GM12878 (cell line): ENCODE measurements around the gene BPIFA1. TPM values are rescaled to one million over a fixed set of nuclear protein-coding genes. Genes with fewer than 3 reads are reported as not detected.

Source experiments
- ATAC-seq: fragments of 200-7000 bp; cut with Tn5 transposase; 3 replicates; pipeline ENCODE4 v1.9.1; 2020; ENCODE audit warnings: mild to moderate bottlenecking, moderate library complexity
- BruUV-seq: library from RNA; stranded (reverse); fragments of 400-500 nt; replicated peaks from 2 replicates; lab custom pipeline; 2021; lab: Mats Ljungman, UMichigan
- CTCF ChIA-PET: fragments of 300-600 bp; sonication (Branson Sonifier 250); formaldehyde crosslinking; extraction: SDS; loops from one replicate; lab custom pipeline; 2021; ENCODE audit warnings: inconsistent platforms; lab: Yijun Ruan, JAX
- POLR2A ChIA-PET: fragments of 350-600 bp; formaldehyde crosslinking; extraction: SDS; loops from one replicate; lab custom pipeline; 2021; ENCODE audit warnings: inconsistent platforms; lab: Charles Lee
- RAD21 ChIA-PET: fragments of 300-600 bp; sonication (Branson Sonifier 250); formaldehyde crosslinking; loops from one replicate; lab custom pipeline; 2023; ENCODE audit warnings: antibody characterized with exemption; ENCODE audit not compliant: unreplicated experiment; lab: Charles Lee
- SMC1A ChIA-PET: fragments of 300-600 bp; sonication (Branson Sonifier 250); formaldehyde crosslinking; loops from one replicate; lab custom pipeline; 2023; ENCODE audit not compliant: unreplicated experiment, uncharacterized antibody; lab: Charles Lee
- DNase-seq: peaks from one replicate; pipeline ENCODE4 v3.0.0-alpha.2; 2011; ENCODE audit warnings: low read depth, low spot score
- FAIRE-seq: peaks from 3 replicates; lab custom pipeline; 2011; peaks lifted over from hg19 to GRCh38; lab: Jason Lieb, UNC
- H2AFZ ChIP-seq: 2 replicates; pipeline ENCODE4 v1.6.0; 2011; ENCODE audit warnings: low read depth, low read length, control low read depth; ENCODE audit not compliant: control insufficient read depth
- H3K27ac ChIP-seq: 2 replicates; pipeline ENCODE4 v1.5.1; 2011; ENCODE audit warnings: control low read depth; ENCODE audit not compliant: control insufficient read depth, insufficient read depth
- H3K27me3 ChIP-seq, 2 experiments: replicated peaks in 1 of 2; 2 replicates each; pipeline versions ENCODE4 v1.6.0 to v1.6.1; 2011; ENCODE audit warnings: low read length in 1 of 2; ENCODE audit not compliant: control insufficient read depth in 2 of 2, insufficient read depth in 2 of 2
- H3K36me3 ChIP-seq, 2 experiments: 2 replicates each; pipeline ENCODE4 v1.5.1; 2011; ENCODE audit warnings: low read length in 1 of 2; ENCODE audit not compliant: control insufficient read depth in 2 of 2, insufficient read depth in 2 of 2
- H3K4me1 ChIP-seq: 2 replicates; pipeline ENCODE4 v1.6.1; 2011; ENCODE audit warnings: mild to moderate bottlenecking, low read length, moderate library complexity, mixed read lengths; ENCODE audit not compliant: control insufficient read depth, insufficient read depth
- H3K4me2 ChIP-seq: 2 replicates; pipeline ENCODE4 v1.6.0; 2011; ENCODE audit warnings: control low read depth; ENCODE audit not compliant: control insufficient read depth, insufficient read depth
- H3K4me3 ChIP-seq: fragments of 200-600 bp; sonication (generic); 2 replicates; pipeline ENCODE4 v1.5.1; 2016
- H3K79me2 ChIP-seq: 2 replicates; pipeline ENCODE4 v1.6.0; 2011; ENCODE audit warnings: low read length; ENCODE audit not compliant: control insufficient read depth, insufficient read depth
- H3K9ac ChIP-seq: 2 replicates; pipeline ENCODE4 v1.8.0; 2011; ENCODE audit warnings: low read length, control low read depth, mixed read lengths; ENCODE audit not compliant: control insufficient read depth, insufficient read depth
- H3K9me3 ChIP-seq: replicated peaks from 3 replicates; pipeline ENCODE4 v1.5.1; 2011; ENCODE audit warnings: mild to moderate bottlenecking, low read length; ENCODE audit not compliant: control insufficient read depth, insufficient read depth
- H4K20me1 ChIP-seq: 2 replicates; pipeline ENCODE4 v1.6.0; 2011; ENCODE audit not compliant: control insufficient read depth, insufficient read depth
- BCL3 ChIP-seq: IDR thresholded peaks from 2 replicates; pipeline ENCODE4 v1.6.1; 2011; ENCODE audit warnings: borderline replicate concordance, low read depth, mild to moderate bottlenecking, moderate library complexity, low read length; ENCODE audit not compliant: insufficient read depth, poor library complexity, severe bottlenecking
- CUX1 ChIP-seq: IDR thresholded peaks from 2 replicates; pipeline ENCODE4 v1.6.1; 2012; ENCODE audit warnings: improper control_type of control experiment, low read depth, low read length; ENCODE audit not compliant: insufficient replicate concordance
- NR2F1 ChIP-seq: fragments of 450-650 bp; conservative IDR thresholded peaks from 2 replicates; pipeline ENCODE4 v1.6.1; 2017; ENCODE audit warnings: mild to moderate bottlenecking
- WRNIP1 ChIP-seq: IDR thresholded peaks from 2 replicates; pipeline ENCODE4 v1.6.1; 2011; ENCODE audit warnings: low read depth, low read length, improper control_type of control experiment, borderline replicate concordance
- WGBS: methylation state at CpG from one replicate; pipeline ENCODE4 v1.1.6; 2016; ENCODE audit warnings: low lambda C conversion rate; ENCODE audit not compliant: insufficient replicate concordance, insufficient coverage; ENCODE audit errors: missing lambda C conversion rate; 5-methylcytosine and 5-hydroxymethylcytosine counted together
- in situ Hi-C: fragments of 300-500 bp; cut with MboI; formaldehyde crosslinking; loops from 9 replicates; pipeline ENCODE4 v1.14.3; 2018; ENCODE audit warnings: mixed read lengths
- intact Hi-C: fragments of 100-400 bp; cut with micrococcal nuclease; formaldehyde crosslinking; loops from one replicate; pipeline ENCODE4 v1.14.2; 2022; ENCODE audit not compliant: unreplicated experiment
- polyA plus RNA-seq, 11 experiments: library from polyadenylated mRNA; depleted of rRNA in 4 of 11; unstranded in 6 of 11; stranded (reverse) in 5 of 11; fragments of >200 nt; fragmentation: Nextera tagmentation in 4 of 11; fragmentation: Illumina TruSeq in 1 of 11; extraction: Ambion mirVana in 4 of 11; extraction: Trizol in 1 of 11; gene quantifications; 1 replicate in 1 of 11; 2 replicates in 10 of 11; pipeline versions ENCODE4 v1.2.1 to v1.2.3, GENCODE V29; 2011 to 2016; ENCODE audit warnings: inconsistent platforms in 2 of 11, missing spikeins in 2 of 11, low read depth in 1 of 11
- total RNA-seq, 4 experiments: library from RNA; depleted of rRNA in 3 of 4; stranded (reverse); fragments of >200 nt in 3 of 4; fragmentation: Illumina TruSeq in 1 of 4; extraction: Trizol in 1 of 4; gene quantifications; 2 replicates each; pipeline versions ENCODE4 v1.2.1 to v1.2.3, GENCODE V29; 2013 to 2021
- TF ChIP-seq, protein P1 (sequence below): IDR thresholded peaks from 2 replicates; pipeline ENCODE4 v1.6.1; 2012; ENCODE audit warnings: low read depth, low read length, improper control_type of control experiment
- TF ChIP-seq, protein P2 (sequence below): fragments of 450-650 bp; IDR thresholded peaks from 2 replicates; pipeline ENCODE4 v1.6.1; 2016; ENCODE audit warnings: mild to moderate bottlenecking, moderate library complexity, borderline replicate concordance
- TF ChIP-seq, protein P3 (sequence below): fragments of 150-350 bp; IDR thresholded peaks from 2 replicates; pipeline ENCODE4 v1.6.1; 2016; ENCODE audit warnings: low read depth, low read length

BPIFA1 gene
- total and polyA plus RNA-seq, 10 of the 15 experiments (the other 5 are each of a cell fraction or from before 2014, with no cell fraction given), result not detected

- Histone ChIP-seq H3K4me2 (no peak overlapping the region), H3K9ac (no peak overlapping the region), H3K27me3 (peaks cover 0 to 1% of the 10 kb centered on the region in 2 experiments; a peak in 1 of 4 replicates), H4K20me1 (0 out of 2 replicates have a peak, but pooled peaks cover 4% of the 10 kb centered on the region), H3K4me3 (no peak overlapping the region), H3K4me1 (no peaks in the 10 kb centered on the region), H3K27ac (no peak overlapping the region), H2AFZ (no peak overlapping the region), H3K36me3 (no peaks in the 10 kb centered on the region), H3K79me2 (no peaks in the 10 kb centered on the region), H3K9me3 (no peaks in the 10 kb centered on the region)
- intact Hi-C loops (loop anchor here (5.0 kb wide), 3 partner anchors 48 to 308 kb away; no protein-coding TSS in a partner anchor), in situ Hi-C loops (no loop called here)
- FAIRE-seq (no peak), ATAC-seq (no peak), DNase-seq (no peak)
- WGBS, result 0% methylated on average over 1 of the region's 1 CpG
- ChIA-PET POLR2A (no interaction called here), RAD21 (no interaction called here), CTCF (interaction anchor here (0.9 kb wide), 1 partner anchor 418 kb away, joined by 3 read pairs; no protein-coding TSS in a partner anchor), SMC1A (no interaction called here)
- no TSS peak for BruUV-seq
- no peak for TF ChIP-seq WRNIP1
- TF ChIP-seq NR2F1, result no peak
- TF ChIP-seq, protein P1, sequence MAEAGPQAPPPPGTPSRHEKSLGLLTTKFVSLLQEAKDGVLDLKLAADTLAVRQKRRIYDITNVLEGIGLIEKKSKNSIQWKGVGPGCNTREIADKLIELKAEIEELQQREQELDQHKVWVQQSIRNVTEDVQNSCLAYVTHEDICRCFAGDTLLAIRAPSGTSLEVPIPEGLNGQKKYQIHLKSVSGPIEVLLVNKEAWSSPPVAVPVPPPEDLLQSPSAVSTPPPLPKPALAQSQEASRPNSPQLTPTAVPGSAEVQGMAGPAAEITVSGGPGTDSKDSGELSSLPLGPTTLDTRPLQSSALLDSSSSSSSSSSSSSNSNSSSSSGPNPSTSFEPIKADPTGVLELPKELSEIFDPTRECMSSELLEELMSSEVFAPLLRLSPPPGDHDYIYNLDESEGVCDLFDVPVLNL, result no peak
- TF ChIP-seq, protein P2, sequence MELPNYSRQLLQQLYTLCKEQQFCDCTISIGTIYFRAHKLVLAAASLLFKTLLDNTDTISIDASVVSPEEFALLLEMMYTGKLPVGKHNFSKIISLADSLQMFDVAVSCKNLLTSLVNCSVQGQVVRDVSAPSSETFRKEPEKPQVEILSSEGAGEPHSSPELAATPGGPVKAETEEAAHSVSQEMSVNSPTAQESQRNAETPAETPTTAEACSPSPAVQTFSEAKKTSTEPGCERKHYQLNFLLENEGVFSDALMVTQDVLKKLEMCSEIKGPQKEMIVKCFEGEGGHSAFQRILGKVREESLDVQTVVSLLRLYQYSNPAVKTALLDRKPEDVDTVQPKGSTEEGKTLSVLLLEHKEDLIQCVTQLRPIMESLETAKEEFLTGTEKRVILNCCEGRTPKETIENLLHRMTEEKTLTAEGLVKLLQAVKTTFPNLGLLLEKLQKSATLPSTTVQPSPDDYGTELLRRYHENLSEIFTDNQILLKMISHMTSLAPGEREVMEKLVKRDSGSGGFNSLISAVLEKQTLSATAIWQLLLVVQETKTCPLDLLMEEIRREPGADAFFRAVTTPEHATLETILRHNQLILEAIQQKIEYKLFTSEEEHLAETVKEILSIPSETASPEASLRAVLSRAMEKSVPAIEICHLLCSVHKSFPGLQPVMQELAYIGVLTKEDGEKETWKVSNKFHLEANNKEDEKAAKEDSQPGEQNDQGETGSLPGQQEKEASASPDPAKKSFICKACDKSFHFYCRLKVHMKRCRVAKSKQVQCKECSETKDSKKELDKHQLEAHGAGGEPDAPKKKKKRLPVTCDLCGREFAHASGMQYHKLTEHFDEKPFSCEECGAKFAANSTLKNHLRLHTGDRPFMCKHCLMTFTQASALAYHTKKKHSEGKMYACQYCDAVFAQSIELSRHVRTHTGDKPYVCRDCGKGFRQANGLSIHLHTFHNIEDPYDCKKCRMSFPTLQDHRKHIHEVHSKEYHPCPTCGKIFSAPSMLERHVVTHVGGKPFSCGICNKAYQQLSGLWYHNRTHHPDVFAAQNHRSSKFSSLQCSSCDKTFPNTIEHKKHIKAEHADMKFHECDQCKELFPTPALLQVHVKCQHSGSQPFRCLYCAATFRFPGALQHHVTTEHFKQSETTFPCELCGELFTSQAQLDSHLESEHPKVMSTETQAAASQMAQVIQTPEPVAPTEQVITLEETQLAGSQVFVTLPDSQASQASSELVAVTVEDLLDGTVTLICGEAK, result no peak
- no peak for TF ChIP-seq CUX1
- TF ChIP-seq, protein P3, sequence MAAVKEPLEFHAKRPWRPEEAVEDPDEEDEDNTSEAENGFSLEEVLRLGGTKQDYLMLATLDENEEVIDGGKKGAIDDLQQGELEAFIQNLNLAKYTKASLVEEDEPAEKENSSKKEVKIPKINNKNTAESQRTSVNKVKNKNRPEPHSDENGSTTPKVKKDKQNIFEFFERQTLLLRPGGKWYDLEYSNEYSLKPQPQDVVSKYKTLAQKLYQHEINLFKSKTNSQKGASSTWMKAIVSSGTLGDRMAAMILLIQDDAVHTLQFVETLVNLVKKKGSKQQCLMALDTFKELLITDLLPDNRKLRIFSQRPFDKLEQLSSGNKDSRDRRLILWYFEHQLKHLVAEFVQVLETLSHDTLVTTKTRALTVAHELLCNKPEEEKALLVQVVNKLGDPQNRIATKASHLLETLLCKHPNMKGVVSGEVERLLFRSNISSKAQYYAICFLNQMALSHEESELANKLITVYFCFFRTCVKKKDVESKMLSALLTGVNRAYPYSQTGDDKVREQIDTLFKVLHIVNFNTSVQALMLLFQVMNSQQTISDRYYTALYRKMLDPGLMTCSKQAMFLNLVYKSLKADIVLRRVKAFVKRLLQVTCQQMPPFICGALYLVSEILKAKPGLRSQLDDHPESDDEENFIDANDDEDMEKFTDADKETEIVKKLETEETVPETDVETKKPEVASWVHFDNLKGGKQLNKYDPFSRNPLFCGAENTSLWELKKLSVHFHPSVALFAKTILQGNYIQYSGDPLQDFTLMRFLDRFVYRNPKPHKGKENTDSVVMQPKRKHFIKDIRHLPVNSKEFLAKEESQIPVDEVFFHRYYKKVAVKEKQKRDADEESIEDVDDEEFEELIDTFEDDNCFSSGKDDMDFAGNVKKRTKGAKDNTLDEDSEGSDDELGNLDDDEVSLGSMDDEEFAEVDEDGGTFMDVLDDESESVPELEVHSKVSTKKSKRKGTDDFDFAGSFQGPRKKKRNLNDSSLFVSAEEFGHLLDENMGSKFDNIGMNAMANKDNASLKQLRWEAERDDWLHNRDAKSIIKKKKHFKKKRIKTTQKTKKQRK, result no peak
- no peak for TF ChIP-seq BCL3
These were observed 25.4 kb upstream of the BPIFA1 start for GRCh38 chr20:33210371-33210770.
